ENCODE measurements around the gene FRY.
"Not testable (repeated sequence)": the region's sequence is repeated elsewhere in the genome, so short reads cannot be mapped to it uniquely, and the experiment has no call there.

The FRY gene

GRCh38 chr13:32031025-32031814 lies at the start of gene FRY:
TSS of gene FRY (plus strand) at chr13:32031774. CDS start at chr13:32031796, 22 bp downstream.
- DNase-seq: peak; percentile 84

GRCh38 chr13:31982124-31982523 lies 49.5 kb upstream of the FRY start:
- DNase-seq: no peak

GRCh38 chr13:31982540-31982939 lies 49.0 kb upstream of the FRY start:
- peak; percentile 17 for DNase-seq

GRCh38 chr13:31983696-31984095 lies 47.9 kb upstream of the FRY start:
- not testable (repeated sequence) for DNase-seq

- not testable (repeated sequence) for DNase-seq
Measured at GRCh38 chr13:31984388-31984787, 47.2 kb upstream of the FRY start.

GRCh38 chr13:31986676-31987470 lies 44.7 kb upstream of the FRY start:
- DNase-seq: peak; percentile 67

GRCh38 chr13:31987535-31988170 lies 43.9 kb upstream of the FRY start:
- DNase-seq: no peak

GRCh38 chr13:31994367-31994766 lies 37.2 kb upstream of the FRY start:
- not testable (repeated sequence) for DNase-seq

GRCh38 chr13:31996601-31997000 lies 35.0 kb upstream of the FRY start:
- no peak for DNase-seq

- DNase-seq: no peak
Measured at GRCh38 chr13:31997641-31998040, 33.9 kb upstream of the FRY start.

- DNase-seq: no peak
Measured at GRCh38 chr13:31998131-31998530, 33.4 kb upstream of the FRY start.

GRCh38 chr13:32000754-32001153 lies 30.8 kb upstream of the FRY start:
- DNase-seq: not testable (repeated sequence)

GRCh38 chr13:32001154-32001768 lies 30.3 kb upstream of the FRY start:
- peak; percentile 4 for DNase-seq

GRCh38 chr13:32001769-32002168 lies 29.8 kb upstream of the FRY start:
- DNase-seq: no peak

- peak; percentile 38 for DNase-seq
Measured at GRCh38 chr13:32002873-32003272, 28.7 kb upstream of the FRY start.

- DNase-seq: no peak
Measured at GRCh38 chr13:32007494-32007893, 24.1 kb upstream of the FRY start.

GRCh38 chr13:32008518-32009175 lies 22.9 kb upstream of the FRY start:
- DNase-seq: no peak

- DNase-seq: no peak
Measured at GRCh38 chr13:32009362-32009761, 22.2 kb upstream of the FRY start.

GRCh38 chr13:32010136-32010535 lies 21.4 kb upstream of the FRY start:
- DNase-seq: no peak

GRCh38 chr13:32011971-32012370 lies 19.6 kb upstream of the FRY start:
- no peak for DNase-seq

- DNase-seq: no peak
Measured at GRCh38 chr13:32013181-32013580, 18.4 kb upstream of the FRY start.

GRCh38 chr13:32016119-32016518 lies 15.5 kb upstream of the FRY start:
- DNase-seq: no peak

- no peak for DNase-seq
Measured at GRCh38 chr13:32016631-32017030, 14.9 kb upstream of the FRY start.

Measured in NCI-H1092 treated with DMSO at 0.1 percent for 48 hours (cell line).